C4-2B (cell line): ENCODE data around the gene ATM.

Experiments
- ZFX ChIP-seq: fragments of 450-650 bp; IDR thresholded peaks from 2 replicates; pipeline ENCODE4 v1.6.1; 2017
- TF ChIP-seq, protein P1 (sequence below): fragments of 450-650 bp; conservative IDR thresholded peaks from 2 replicates; pipeline ENCODE4 v1.5.1; 2017; ENCODE audit warnings: mild to moderate bottlenecking

- TF ChIP-seq, protein P1, sequence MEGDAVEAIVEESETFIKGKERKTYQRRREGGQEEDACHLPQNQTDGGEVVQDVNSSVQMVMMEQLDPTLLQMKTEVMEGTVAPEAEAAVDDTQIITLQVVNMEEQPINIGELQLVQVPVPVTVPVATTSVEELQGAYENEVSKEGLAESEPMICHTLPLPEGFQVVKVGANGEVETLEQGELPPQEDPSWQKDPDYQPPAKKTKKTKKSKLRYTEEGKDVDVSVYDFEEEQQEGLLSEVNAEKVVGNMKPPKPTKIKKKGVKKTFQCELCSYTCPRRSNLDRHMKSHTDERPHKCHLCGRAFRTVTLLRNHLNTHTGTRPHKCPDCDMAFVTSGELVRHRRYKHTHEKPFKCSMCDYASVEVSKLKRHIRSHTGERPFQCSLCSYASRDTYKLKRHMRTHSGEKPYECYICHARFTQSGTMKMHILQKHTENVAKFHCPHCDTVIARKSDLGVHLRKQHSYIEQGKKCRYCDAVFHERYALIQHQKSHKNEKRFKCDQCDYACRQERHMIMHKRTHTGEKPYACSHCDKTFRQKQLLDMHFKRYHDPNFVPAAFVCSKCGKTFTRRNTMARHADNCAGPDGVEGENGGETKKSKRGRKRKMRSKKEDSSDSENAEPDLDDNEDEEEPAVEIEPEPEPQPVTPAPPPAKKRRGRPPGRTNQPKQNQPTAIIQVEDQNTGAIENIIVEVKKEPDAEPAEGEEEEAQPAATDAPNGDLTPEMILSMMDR = no peak
- no peak for TF ChIP-seq ZFX
Observed at GRCh38 chr11:108388576-108388975, 165.7 kb downstream of the ATM start.
